ENCODE measurements around the gene IGFBP7.

IGFBP7 gene

DNA sequence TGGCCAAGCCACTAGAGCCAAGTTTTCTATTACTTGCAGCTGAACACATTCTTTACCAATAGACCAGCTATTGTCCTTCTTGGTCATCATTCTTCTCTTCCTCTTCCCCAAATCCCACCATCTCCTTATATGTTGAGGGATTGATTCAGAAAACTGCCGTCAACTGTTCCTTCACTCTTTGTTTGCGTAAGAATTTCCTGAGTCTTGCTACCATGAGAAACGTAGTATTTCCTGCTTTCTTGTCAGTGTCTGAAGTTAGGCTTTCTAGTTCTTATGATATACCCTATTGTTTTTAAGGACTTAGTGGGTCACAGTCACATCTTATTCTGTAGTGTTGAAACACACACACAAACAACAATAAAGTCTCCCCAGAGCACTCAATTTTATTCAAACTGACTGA, 20.1 kb downstream of the IGFBP7 start:
- no peaks in the 10 kb centered on the region for H3K4me1 ChIP-seq (ENCODE audit: control insufficient read depth, insufficient read depth, low read length)
- H3K36me3 ChIP-seq (ENCODE audit: control insufficient read depth, insufficient read depth, low read length) = no peaks in the 10 kb centered on the region
- no peaks in the 10 kb centered on the region for H3K27me3 ChIP-seq (ENCODE audit: control insufficient read depth, insufficient read depth, low read length)
- H3K4me3 ChIP-seq (ENCODE audit: low read length) = no peak overlapping the region
- H3K9me3 ChIP-seq (ENCODE audit: control insufficient read depth, low read length) = no peaks in the 10 kb centered on the region
- H3K9ac ChIP-seq (ENCODE audit: low read length) = no peak overlapping the region

- Histone ChIP-seq H3K4me3 (ENCODE audit: low read length) (no peak overlapping the region), H3K4me1 (ENCODE audit: control insufficient read depth, insufficient read depth, low read length) (no peaks in the 10 kb centered on the region), H3K9ac (ENCODE audit: low read length) (no peak overlapping the region), H3K9me3 (ENCODE audit: control insufficient read depth, low read length) (no peaks in the 10 kb centered on the region), H3K36me3 (ENCODE audit: control insufficient read depth, insufficient read depth, low read length) (no peaks in the 10 kb centered on the region), H3K27me3 (ENCODE audit: control insufficient read depth, insufficient read depth, low read length) (no peaks in the 10 kb centered on the region)
Observed at GRCh38 chr4:57089549-57089948, 20.6 kb downstream of the IGFBP7 start.

DNA sequence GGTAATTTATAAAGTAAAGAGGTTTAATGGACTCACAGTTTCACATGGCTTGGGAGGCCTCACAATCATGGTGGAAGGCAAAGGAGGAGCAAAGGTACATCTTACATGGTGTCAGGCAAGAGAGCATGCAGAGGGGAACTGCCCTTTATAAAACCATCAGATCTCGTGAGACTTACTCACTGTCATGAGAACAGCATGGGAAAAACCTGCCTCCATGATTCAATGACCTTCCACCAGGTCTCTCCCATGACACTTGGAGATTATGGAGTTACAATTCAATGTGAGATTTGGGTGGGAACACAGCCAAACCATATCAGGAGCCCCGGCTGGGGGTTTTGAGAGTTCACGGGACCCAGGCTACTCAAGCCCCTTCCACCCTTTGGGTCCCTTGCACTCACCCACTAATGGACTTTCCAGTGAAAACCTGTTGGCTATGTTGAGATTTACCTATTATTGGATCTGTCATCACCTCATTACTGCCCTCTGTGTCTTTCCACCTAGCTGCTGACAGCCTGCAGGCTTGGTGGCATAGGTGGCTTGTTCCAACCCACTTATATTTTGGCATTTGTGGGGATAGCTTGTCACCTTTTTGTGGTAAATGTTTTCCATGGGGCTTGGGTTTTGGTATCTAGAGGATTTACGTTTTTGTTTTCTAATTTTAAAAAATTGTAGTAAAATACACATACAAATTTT, 24.0 kb downstream of the IGFBP7 start:
- Histone ChIP-seq H3K9me3 (ENCODE audit: control insufficient read depth, low read length) (no peaks in the 10 kb centered on the region), H3K36me3 (ENCODE audit: control insufficient read depth, insufficient read depth, low read length) (no peaks in the 10 kb centered on the region), H3K4me3 (ENCODE audit: low read length) (no peak overlapping the region), H3K4me1 (ENCODE audit: control insufficient read depth, insufficient read depth, low read length) (no peaks in the 10 kb centered on the region), H3K27me3 (ENCODE audit: control insufficient read depth, insufficient read depth, low read length) (no peaks in the 10 kb centered on the region), H3K9ac (ENCODE audit: low read length) (no peak overlapping the region)

DNA sequence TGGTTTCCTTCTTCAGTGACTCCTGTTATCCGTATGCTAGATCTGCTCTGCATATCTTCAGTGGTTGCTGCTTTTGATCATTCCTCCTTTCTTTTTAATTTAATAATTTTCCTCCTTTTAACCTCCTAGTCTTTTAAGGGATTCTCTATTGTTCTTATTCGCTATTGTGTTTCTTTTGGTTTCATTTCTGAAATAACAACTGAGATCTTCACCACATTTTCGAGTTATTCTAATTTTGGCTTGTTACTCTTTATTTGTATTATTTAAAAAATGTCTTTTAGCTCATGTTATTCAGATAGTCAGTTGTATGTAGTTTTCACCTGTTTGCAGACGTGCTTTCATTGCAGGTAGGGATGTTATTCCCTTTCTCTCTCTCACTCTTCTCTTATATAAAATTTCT, 24.9 kb downstream of the IGFBP7 start:
- H3K9ac ChIP-seq (ENCODE audit: low read length) = no peak overlapping the region
- H3K36me3 ChIP-seq (ENCODE audit: control insufficient read depth, insufficient read depth, low read length) = no peaks in the 10 kb centered on the region
- no peaks in the 10 kb centered on the region for H3K4me1 ChIP-seq (ENCODE audit: control insufficient read depth, insufficient read depth, low read length)
- H3K27me3 ChIP-seq (ENCODE audit: control insufficient read depth, insufficient read depth, low read length) = no peaks in the 10 kb centered on the region
- no peaks in the 10 kb centered on the region for H3K9me3 ChIP-seq (ENCODE audit: control insufficient read depth, low read length)
- no peak overlapping the region for H3K4me3 ChIP-seq (ENCODE audit: low read length)

GRCh38 chr4:57084360-57084759, 25.8 kb downstream of the IGFBP7 start:
- no peaks in the 10 kb centered on the region for H3K9me3 ChIP-seq (ENCODE audit: control insufficient read depth, low read length)
- peaks cover under 1% of the 10 kb centered on the region for H3K4me1 ChIP-seq (ENCODE audit: control insufficient read depth, insufficient read depth, low read length)

DNA sequence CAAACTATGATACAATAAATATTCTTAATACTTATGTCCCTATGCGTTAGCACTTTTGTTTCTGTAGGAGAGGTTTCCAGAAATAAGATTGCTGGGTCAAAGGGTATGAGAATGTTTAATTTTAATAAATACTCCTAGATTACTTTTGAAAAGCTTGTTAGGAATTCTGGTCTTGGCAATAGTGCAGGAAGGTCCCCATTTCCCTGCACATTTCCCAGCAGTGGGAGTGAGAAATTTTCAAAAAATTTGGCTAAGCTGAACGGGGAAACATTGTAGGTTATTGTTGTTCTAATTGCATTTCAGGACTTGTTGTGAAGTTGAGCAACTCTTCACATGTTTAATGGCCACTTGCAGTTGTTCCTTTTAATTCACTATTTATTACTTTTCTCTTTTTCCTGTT, 27.1 kb downstream of the IGFBP7 start:
- Histone ChIP-seq H3K4me1 (ENCODE audit: control insufficient read depth, insufficient read depth, low read length) (peaks cover 9% of the 10 kb centered on the region), H3K9me3 (ENCODE audit: control insufficient read depth, low read length) (no peaks in the 10 kb centered on the region), H3K36me3 (ENCODE audit: control insufficient read depth, insufficient read depth, low read length) (no peaks in the 10 kb centered on the region), H3K4me3 (ENCODE audit: low read length) (no peak overlapping the region), H3K27me3 (ENCODE audit: control insufficient read depth, insufficient read depth, low read length) (no peaks in the 10 kb centered on the region), H3K9ac (ENCODE audit: low read length) (no peak overlapping the region)

More at GRCh38 chr4:57084360-57084759, 25.8 kb downstream of the IGFBP7 start:
- Histone ChIP-seq H3K9ac (ENCODE audit: low read length) (no peak overlapping the region), H3K27me3 (ENCODE audit: control insufficient read depth, insufficient read depth, low read length) (no peaks in the 10 kb centered on the region), H3K4me3 (ENCODE audit: low read length) (no peak overlapping the region), H3K36me3 (ENCODE audit: control insufficient read depth, insufficient read depth, low read length) (no peaks in the 10 kb centered on the region)

- H3K27me3 ChIP-seq (ENCODE audit: control insufficient read depth, insufficient read depth, low read length) = no peaks in the 10 kb centered on the region
- H3K9ac ChIP-seq (ENCODE audit: low read length) = no peak overlapping the region
- H3K9me3 ChIP-seq (ENCODE audit: control insufficient read depth, low read length) = no peaks in the 10 kb centered on the region
- no peak overlapping the region for H3K4me3 ChIP-seq (ENCODE audit: low read length)
- no peaks in the 10 kb centered on the region for H3K36me3 ChIP-seq (ENCODE audit: control insufficient read depth, insufficient read depth, low read length)
- peaks cover 9% of the 10 kb centered on the region for H3K4me1 ChIP-seq (ENCODE audit: control insufficient read depth, insufficient read depth, low read length)
Observed at GRCh38 chr4:57081651-57082621, 28.2 kb downstream of the IGFBP7 start.

DNA sequence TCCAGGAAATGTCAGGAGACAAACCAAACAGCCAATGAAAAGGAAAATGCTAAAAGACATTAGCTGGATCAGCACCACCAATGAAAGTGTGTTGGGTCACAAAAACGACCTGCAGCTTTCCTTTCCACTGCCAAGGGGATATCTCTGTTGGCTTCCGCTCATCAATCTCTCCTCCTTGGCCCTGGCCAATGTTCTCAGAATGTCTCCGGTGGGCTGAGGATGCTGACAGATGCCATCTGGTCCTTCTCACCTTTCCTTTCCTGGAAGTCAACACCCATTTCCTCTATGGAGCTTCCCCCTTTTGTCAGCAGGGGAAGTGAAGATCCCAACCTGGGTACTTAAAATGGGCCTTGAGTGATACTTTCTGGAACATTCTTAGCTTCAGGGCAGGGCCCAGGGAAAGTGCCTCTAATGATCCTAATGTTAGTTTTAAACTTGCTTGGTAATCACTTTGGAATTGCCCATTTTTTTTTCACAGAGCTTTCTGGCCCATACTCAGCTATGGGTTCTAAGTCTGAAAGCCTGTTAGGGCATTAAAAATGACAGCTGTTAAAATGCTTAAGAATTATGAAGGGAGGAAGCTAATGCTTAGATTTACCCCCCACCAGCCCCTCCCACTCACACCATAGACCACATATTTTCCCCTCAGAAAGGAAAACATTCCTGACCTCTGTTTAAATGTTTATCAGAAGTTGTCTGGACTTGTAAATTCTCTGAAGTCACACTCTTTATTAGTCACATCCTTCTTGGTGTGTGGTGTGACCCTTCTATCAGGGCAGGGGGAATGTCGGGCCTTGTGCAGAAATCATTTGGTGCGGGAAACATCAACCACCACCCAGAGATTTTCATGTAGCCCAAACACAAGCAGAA, 29.2 kb downstream of the IGFBP7 start:
- Histone ChIP-seq H3K4me1 (ENCODE audit: control insufficient read depth, insufficient read depth, low read length) (peaks cover 9% of the 10 kb centered on the region), H3K36me3 (ENCODE audit: control insufficient read depth, insufficient read depth, low read length) (no peaks in the 10 kb centered on the region), H3K9ac (ENCODE audit: low read length) (no peak overlapping the region)

DNA sequence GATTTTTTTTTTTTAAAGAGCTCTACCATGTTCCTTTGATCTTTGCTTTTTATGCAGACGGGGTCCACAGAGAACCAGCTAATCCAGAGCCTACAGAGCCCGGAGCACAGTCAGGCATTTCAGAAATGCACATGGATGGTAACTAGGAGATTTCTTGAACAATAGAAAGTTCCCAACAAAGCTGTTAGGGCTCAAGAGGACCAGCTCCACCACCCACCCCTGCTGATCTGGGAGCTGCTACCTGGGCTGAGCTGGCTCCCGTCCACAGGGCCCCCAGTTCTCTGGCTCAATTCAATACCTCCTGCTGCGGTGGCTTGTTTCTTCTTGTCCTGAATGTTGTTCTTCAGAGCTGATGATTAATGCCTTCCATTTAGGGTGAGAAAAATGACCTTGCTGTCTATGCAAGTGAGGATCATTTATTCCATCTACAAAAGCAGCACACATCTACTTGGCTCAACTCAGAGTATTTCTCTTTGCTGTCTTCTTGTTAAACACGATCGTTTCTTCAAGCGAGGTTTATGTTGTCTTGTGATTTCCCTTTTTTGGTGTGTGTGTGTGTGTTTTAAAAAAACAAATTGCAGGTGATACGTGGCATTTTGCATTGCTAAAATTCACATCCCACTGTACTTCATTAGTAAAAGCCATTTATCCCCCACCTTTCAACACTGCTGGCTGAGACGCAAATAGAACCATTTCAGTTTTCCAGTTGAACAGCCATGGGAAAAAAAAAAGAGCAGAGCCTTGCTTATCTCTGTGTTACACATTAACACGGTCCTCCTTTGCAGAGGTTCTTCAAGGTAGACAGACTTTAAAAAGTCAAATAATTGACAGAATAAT, 31.3 kb downstream of the IGFBP7 start:
- H3K4me1 ChIP-seq (ENCODE audit: control insufficient read depth, insufficient read depth, low read length) = peaks cover 9% of the 10 kb centered on the region
- H3K9ac ChIP-seq (ENCODE audit: low read length) = no peak overlapping the region

More for the DNA sequence above, 29.2 kb downstream of the IGFBP7 start:
- no peaks in the 10 kb centered on the region for H3K27me3 ChIP-seq (ENCODE audit: control insufficient read depth, insufficient read depth, low read length)
- no peak overlapping the region for H3K4me3 ChIP-seq (ENCODE audit: low read length)
- H3K9me3 ChIP-seq (ENCODE audit: control insufficient read depth, low read length) = no peaks in the 10 kb centered on the region

DNA sequence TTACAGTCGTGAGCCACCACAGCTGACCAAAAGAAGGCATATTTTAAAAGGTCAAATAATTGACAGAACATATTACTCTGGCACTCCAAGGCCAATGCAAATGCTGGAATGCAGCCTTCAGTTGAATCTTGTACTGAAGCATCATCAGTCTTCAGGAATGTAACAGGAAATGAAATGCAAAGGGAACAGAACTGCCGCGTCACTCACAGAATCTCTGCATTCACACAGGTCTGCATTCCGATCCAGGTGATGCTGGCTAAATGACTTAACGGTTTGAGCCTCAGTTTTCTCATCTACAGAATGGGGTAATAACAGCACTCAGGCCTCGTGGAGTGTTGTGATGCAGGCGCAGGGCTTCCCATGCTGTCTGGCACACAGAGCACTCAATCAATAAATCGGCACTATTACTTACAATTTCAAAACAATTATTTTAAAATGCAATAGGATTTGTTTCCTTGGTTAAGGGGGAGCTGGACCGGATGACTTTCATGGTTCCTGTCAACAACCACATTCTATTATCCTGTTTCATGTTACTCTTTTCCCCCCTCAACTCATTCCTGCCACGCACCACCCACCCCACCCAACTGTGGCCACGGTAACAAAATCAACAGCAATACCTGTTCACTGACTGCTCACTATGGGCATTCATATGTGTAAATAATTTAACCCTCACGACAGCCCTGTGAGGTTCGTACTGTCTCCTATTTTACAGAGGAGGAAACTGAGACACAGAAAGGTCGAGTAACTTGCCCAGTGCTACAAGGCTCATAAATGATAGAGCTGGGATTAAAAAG, 32.4 kb downstream of the IGFBP7 start:
- H3K36me3 ChIP-seq (ENCODE audit: control insufficient read depth, insufficient read depth, low read length) = no peaks in the 10 kb centered on the region
- H3K4me3 ChIP-seq (ENCODE audit: low read length) = no peak overlapping the region
- no peaks in the 10 kb centered on the region for H3K27me3 ChIP-seq (ENCODE audit: control insufficient read depth, insufficient read depth, low read length)
- no peak overlapping the region for H3K9ac ChIP-seq (ENCODE audit: low read length)
- no peaks in the 10 kb centered on the region for H3K9me3 ChIP-seq (ENCODE audit: control insufficient read depth, low read length)
- H3K4me1 ChIP-seq (ENCODE audit: control insufficient read depth, insufficient read depth, low read length) = peaks cover 9% of the 10 kb centered on the region

More for the DNA sequence above, 31.3 kb downstream of the IGFBP7 start:
- Histone ChIP-seq H3K4me3 (ENCODE audit: low read length) (no peak overlapping the region), H3K9me3 (ENCODE audit: control insufficient read depth, low read length) (no peaks in the 10 kb centered on the region), H3K36me3 (ENCODE audit: control insufficient read depth, insufficient read depth, low read length) (no peaks in the 10 kb centered on the region), H3K27me3 (ENCODE audit: control insufficient read depth, insufficient read depth, low read length) (no peaks in the 10 kb centered on the region)
